Right lobe of liver (tissue), 6 donors: ENCODE results near the gene PHETA1. TPM values are rescaled to one million over a fixed set of nuclear protein-coding genes. Genes with fewer than 3 reads are reported as not detected.

Source experiments
- ATAC-seq, 4 donors: fragments of 200-7000 bp; cut with Tn5 transposase; one replicate each; pipeline ENCODE4 v1.9.1; 2020; ENCODE audit warnings: mild to moderate bottlenecking in 4 of 4, moderate library complexity in 4 of 4
- DNase-seq, 3 donors: peaks; one replicate each; pipeline ENCODE4 v3.0.0-alpha.2; 2020
- H3K27ac ChIP-seq, 3 donors: fragments of 200-600 bp; one replicate each; pipeline ENCODE4 v1.8.0; 2022
- H3K27me3 ChIP-seq, 2 donors: fragments of 200-600 bp; one replicate each; pipeline ENCODE4 v1.8.0; 2022
- H3K36me3 ChIP-seq, 4 donors: fragments of 200-600 bp; sonication (generic) in 1 of 4; one replicate each; pipeline versions ENCODE4 v1.5.1 to v1.8.0; 2017 to 2022; ENCODE audit warnings: control low read depth in 1 of 4
- H3K4me1 ChIP-seq, 4 donors: fragments of 200-600 bp; sonication (generic) in 1 of 4; one replicate each; pipeline versions ENCODE4 v1.5.1 to v1.8.0; 2017 to 2022; ENCODE audit warnings: control low read depth in 1 of 4
- H3K4me3 ChIP-seq, 3 donors: fragments of 200-600 bp; one replicate each; pipeline ENCODE4 v1.8.0; 2022
- H3K9me3 ChIP-seq, 4 donors: fragments of 200-600 bp; sonication (generic) in 1 of 4; one replicate each; pipeline versions ENCODE4 v1.5.1 to v1.8.0; 2017 to 2022; ENCODE audit warnings: control low read depth in 1 of 4
- POLR2A ChIP-seq: fragments of 450-650 bp; IDR thresholded peaks from one replicate; pipeline ENCODE4 v1.6.1; 2017; ENCODE audit warnings: antibody characterized with exemption, mild to moderate bottlenecking
- WGBS: methylation state at CpG from one replicate; pipeline ENCODE4 v1.1.6; 2018; ENCODE audit warnings: low coverage, low lambda C conversion rate; ENCODE audit not compliant: insufficient coverage; ENCODE audit errors: missing lambda C conversion rate; 5-methylcytosine and 5-hydroxymethylcytosine counted together
- intact Hi-C, 2 donors: fragments of 100-400 bp; cut with DNase I; formaldehyde crosslinking; loops; one replicate each; pipeline versions ENCODE4 v1.11.2 to v1.14.1; 2022
- total RNA-seq, 6 experiments: library from RNA; depleted of rRNA in 2 of 6; stranded (reverse); fragments of >200 nt in 2 of 6; fragmentation: NEBNext Ultra II Directional in 3 of 6; extraction: Animal tissue kit (Norgen Biotek cat#: 25700) in 3 of 6; gene quantifications; one replicate each; pipeline versions ENCODE4 v1.1.0 to v1.2.4, GENCODE V29; 2016 to 2023
- TF ChIP-seq, protein P1 (sequence below), 4 donors: fragments of 200-600 bp in 3 of 4; fragments of 450-650 bp in 1 of 4; IDR thresholded peaks; one replicate each; pipeline versions ENCODE4 v1.5.1 to v1.8.0; 2016 to 2022; ENCODE audit warnings: antibody characterized with exemption in 4 of 4, mild to moderate bottlenecking in 2 of 4
- donor health status: DM: no; HTN: yes; CAD: no.
- donor health status: DM: no; HTN: no; CAD: no.
- donor health status: DM: no; HTN: no; CAD: no.
- donor health status: DM: no; HTN: yes; CAD: no.
- donor health status: DM: no; HTN: yes; CAD: no.

The PHETA1 gene
- total RNA-seq, 6 experiments from 2014 or later = 4.2 to 14.8 (median 7.0) TPM

DNA sequence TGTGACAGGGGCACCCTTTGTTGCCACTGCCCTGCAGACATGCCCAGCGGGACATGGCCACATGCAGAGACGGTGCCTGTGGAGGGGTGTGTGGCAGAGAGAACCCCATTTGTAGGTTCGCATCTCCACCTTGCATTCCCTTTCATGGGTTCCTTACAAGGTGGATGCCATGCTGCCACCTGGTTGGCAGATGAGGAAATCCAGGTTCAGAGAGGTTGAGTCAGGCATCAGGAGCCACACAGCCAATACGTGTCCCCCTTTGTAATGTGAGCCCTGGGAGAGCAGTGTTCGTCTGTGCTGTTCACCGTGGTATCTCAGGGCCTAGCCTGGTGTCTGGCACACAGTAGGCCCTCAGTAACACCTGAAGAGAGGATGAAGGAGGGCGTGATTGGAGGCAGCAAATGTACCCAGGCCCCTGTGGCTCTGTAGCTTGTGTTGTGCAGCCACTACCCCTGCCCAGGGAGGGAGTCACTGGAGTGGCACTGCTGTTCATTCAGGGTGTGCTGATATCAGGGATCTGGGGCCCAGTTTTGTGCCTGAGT, 45.9 kb upstream of the PHETA1 start:
- DNase-seq = no peak
- no peaks in the 10 kb centered on the region for H3K27me3 ChIP-seq
- no peak for ATAC-seq
- no CpG with 5 or more reads among the region's 7 CpGs for WGBS
- H3K4me3 ChIP-seq = no peak overlapping the region
- H3K27ac ChIP-seq = peak overlapping the region in 1 of 3 donors; percentile 19
- intact Hi-C loops = loop anchor here in 1 of 2 donors (5.0 kb wide), 1 partner anchor 33 kb away; no protein-coding TSS in a partner anchor
- H3K36me3 ChIP-seq = peaks cover 0 to 7% (median 5%) of the 10 kb centered on the region in 4 donors
- H3K4me1 ChIP-seq = peaks cover 0 to 31% (median 19%) of the 10 kb centered on the region in 4 donors
- TF ChIP-seq, protein P1, sequence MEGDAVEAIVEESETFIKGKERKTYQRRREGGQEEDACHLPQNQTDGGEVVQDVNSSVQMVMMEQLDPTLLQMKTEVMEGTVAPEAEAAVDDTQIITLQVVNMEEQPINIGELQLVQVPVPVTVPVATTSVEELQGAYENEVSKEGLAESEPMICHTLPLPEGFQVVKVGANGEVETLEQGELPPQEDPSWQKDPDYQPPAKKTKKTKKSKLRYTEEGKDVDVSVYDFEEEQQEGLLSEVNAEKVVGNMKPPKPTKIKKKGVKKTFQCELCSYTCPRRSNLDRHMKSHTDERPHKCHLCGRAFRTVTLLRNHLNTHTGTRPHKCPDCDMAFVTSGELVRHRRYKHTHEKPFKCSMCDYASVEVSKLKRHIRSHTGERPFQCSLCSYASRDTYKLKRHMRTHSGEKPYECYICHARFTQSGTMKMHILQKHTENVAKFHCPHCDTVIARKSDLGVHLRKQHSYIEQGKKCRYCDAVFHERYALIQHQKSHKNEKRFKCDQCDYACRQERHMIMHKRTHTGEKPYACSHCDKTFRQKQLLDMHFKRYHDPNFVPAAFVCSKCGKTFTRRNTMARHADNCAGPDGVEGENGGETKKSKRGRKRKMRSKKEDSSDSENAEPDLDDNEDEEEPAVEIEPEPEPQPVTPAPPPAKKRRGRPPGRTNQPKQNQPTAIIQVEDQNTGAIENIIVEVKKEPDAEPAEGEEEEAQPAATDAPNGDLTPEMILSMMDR (IDR thresholded peaks at IDR 0.05) = no peak
- TF ChIP-seq POLR2A = no peak
- H3K9me3 ChIP-seq = no peaks in the 10 kb centered on the region

DNA sequence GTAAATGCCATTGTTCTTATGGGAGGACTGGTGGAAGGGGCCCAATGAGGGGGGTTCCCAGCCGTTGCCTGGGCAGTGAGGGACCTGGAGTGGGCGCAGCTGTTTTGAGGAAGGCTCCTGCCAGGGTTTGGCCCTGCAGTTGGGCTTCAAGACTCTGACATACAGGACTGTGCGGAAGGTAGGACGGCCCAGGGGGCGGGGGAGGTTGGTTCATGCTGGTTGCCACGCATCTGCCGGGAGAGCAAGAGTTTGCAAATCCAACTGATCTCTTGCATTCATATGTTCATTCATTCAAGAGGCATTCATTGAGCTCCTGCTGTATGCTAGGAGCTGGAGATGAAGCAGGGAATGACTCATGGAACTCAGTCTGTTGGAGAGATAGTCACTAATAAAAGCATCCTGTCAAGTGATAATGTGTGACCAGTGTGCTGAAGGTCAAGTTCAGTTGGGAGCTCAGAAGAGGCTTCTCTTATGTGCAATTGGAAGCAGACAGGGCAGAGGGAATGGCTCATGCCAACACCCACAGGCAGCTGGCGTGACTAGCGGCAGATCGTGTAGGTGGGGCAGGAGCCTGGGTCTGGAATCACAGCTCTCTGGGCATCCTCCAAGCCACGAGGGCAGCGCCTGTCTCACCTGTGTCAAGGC, 44.7 kb upstream of the PHETA1 start:
- Histone ChIP-seq H3K4me3 (no peak overlapping the region), H3K4me1 (peaks cover 0 to 44% (median 20%) of the 10 kb centered on the region in 4 donors), H3K9me3 (no peaks in the 10 kb centered on the region), H3K27me3 (no peaks in the 10 kb centered on the region), H3K27ac (peak overlapping the region; percentile 10 to 59 (median 38)), H3K36me3 (peaks cover 0 to 4% (median under 1%) of the 10 kb centered on the region in 4 donors)
- WGBS = 16% methylated on average over 9 of the region's 12 CpGs
- DNase-seq (peak; percentile 83 to 85 (median 83)), ATAC-seq (peak; percentile 66 to 74 (median 72))
- intact Hi-C loops = loop anchor here in 1 of 2 donors (5.0 kb wide), 1 partner anchor 34 kb away; no protein-coding TSS in a partner anchor
- TF ChIP-seq, protein P1 (IDR thresholded peaks at IDR 0.05) = no peak
- peak; percentile 57 for TF ChIP-seq POLR2A

DNA sequence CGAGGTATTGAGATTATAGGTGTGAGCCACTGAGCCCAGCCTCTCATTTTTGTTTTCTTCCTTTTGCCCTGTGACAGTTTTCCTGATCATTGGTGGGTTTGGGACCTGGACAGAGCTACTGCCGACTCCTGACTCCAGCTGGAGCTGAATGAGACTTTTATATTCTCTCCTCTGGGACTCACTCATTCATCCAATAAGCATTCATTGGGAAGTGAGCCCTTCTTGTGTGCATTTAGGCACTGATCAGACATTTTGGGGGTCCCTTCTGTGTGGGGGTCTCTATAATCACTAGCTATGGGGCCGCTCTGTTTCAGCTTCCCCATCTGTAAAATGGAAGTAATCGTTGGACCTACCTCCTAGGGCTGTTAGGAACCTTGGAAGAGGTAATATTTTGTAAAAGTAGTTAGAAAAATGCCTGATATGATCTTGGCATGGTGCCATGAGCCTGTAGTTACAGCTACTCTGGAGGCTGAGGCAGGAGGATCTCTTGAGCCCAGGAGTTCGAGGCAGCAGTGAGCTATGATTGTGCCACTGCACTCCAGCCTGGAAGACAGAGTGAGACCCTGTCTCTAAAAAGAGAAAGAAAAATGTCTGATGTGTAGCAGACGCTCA, 44.0 kb upstream of the PHETA1 start:
- TF ChIP-seq POLR2A = no peak
- TF ChIP-seq, protein P1 (IDR thresholded peaks at IDR 0.05) = no peak
- no peaks in the 10 kb centered on the region for H3K36me3 ChIP-seq
- DNase-seq (no peak), ATAC-seq (no peak)
- peak overlapping the region; percentile 18 to 59 (median 38) for H3K27ac ChIP-seq
- H3K27me3 ChIP-seq = no peaks in the 10 kb centered on the region
- peaks cover 0 to 50% (median 20%) of the 10 kb centered on the region in 4 donors for H3K4me1 ChIP-seq
- intact Hi-C loops = loop anchor here in 1 of 2 donors (5.0 kb wide), 1 partner anchor 34 kb away; no protein-coding TSS in a partner anchor
- H3K4me3 ChIP-seq = no peak overlapping the region
- no peaks in the 10 kb centered on the region for H3K9me3 ChIP-seq
- 50% methylated on average over 3 of the region's 6 CpGs for WGBS

DNA sequence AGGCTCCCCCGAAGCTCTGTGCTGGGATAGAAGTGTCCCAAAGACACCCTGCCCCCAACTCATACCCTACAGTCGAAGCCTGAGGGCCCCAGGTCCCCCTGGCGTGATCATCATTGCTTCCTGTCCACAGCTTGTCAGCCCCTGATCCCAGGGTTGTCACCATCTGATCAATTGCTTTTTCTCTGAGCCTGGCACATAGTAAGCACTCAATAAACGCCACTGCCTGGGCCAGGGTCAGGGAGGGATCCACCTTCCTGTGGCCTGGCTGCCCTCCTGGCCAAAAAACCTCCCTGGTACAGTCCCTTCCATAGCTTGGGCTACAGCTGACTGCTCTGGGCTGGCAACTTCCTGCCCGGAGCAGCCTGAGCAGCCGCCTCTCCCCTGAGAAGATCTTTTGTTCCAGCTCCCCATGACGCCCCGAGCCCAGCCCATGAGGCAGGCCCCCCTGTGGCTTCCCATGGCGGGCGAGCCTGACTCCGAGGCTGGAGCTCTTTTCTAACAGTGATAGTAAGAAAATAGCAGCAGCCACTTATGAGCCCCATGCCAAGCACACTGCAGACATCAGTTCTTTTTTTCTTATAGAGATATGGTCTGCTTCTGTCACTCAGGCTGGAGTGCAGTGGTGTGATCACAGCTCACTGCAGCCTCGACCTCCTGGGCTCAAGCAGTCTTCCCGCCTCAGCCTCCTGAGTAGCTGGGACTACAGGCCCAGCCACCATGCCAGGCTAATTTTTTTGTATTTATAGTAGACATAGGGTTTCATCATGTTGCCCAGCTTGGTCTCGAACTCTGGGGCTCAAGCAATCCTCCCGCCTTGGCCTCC, 43.3 kb upstream of the PHETA1 start:
- H3K4me3 ChIP-seq = no peak overlapping the region
- ATAC-seq = no peak
- no peaks in the 10 kb centered on the region for H3K36me3 ChIP-seq
- no peaks in the 10 kb centered on the region for H3K27me3 ChIP-seq
- no peak for DNase-seq
- H3K9me3 ChIP-seq = no peaks in the 10 kb centered on the region
- TF ChIP-seq, protein P1 (IDR thresholded peaks at IDR 0.05) = no peak
- TF ChIP-seq POLR2A = no peak
- intact Hi-C loops = loop anchor here in 1 of 2 donors (5.0 kb wide), 1 partner anchor 35 kb away; no protein-coding TSS in a partner anchor
- WGBS = 33% methylated on average over 7 of the region's 15 CpGs
- H3K4me1 ChIP-seq = peaks cover 0 to 55% (median 20%) of the 10 kb centered on the region in 4 donors
- H3K27ac ChIP-seq = peak overlapping the region; percentile 18 to 65 (median 59)
